ENCODE measurements around the gene ARHGAP24.
"Not testable (repeated sequence)": the region's sequence is repeated elsewhere in the genome, so short reads cannot be mapped to it uniquely, and the experiment has no call there.

Gene ARHGAP24

GRCh38 chr4:85964298-85964697 is 489.3 kb downstream of the ARHGAP24 start:
- no peaks in the 10 kb centered on the region for H3K4me1 ChIP-seq (ENCODE audit: control insufficient read depth in 1 of 2, insufficient read depth in 1 of 2, low read depth in 1 of 2, low read length in 1 of 2)
- H3K27me3 ChIP-seq: no peaks in the 10 kb centered on the region
- no peaks in the 10 kb centered on the region for H3K36me3 ChIP-seq
- no peak overlapping the region for H3K4me3 ChIP-seq (ENCODE audit: low read depth in 1 of 2, low read length in 1 of 2)
- no peak overlapping the region for H3K27ac ChIP-seq
- H3K9me3 ChIP-seq: no peaks in the 10 kb centered on the region
- TF ChIP-seq, protein P1, sequence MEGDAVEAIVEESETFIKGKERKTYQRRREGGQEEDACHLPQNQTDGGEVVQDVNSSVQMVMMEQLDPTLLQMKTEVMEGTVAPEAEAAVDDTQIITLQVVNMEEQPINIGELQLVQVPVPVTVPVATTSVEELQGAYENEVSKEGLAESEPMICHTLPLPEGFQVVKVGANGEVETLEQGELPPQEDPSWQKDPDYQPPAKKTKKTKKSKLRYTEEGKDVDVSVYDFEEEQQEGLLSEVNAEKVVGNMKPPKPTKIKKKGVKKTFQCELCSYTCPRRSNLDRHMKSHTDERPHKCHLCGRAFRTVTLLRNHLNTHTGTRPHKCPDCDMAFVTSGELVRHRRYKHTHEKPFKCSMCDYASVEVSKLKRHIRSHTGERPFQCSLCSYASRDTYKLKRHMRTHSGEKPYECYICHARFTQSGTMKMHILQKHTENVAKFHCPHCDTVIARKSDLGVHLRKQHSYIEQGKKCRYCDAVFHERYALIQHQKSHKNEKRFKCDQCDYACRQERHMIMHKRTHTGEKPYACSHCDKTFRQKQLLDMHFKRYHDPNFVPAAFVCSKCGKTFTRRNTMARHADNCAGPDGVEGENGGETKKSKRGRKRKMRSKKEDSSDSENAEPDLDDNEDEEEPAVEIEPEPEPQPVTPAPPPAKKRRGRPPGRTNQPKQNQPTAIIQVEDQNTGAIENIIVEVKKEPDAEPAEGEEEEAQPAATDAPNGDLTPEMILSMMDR (IDR thresholded peaks at IDR 0.05): no peak

DNA sequence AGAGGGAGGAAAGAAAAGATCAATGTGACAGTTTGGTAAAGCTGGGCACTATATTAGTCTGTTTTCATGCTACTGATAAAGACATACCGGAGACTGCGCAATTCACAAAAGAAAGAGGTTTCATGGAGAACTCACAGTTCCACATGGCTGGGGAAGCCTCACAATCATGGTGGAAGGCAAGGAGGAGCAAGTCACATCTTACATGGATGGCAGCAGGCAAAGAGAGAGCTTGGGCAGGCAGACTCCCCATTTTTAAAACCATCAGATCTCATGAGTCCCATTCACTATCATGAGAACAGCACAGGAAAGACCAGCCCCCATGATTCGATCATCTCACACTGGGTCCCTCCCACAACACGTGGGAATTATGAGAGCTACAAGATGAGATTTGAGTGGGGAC is 490.1 kb downstream of the ARHGAP24 start:
- H3K36me3 ChIP-seq; H3K9me3 ChIP-seq; H3K27me3 ChIP-seq; H3K4me3 ChIP-seq (ENCODE audit: low read depth in 1 of 2, low read length in 1 of 2); H3K4me1 ChIP-seq (ENCODE audit: control insufficient read depth in 1 of 2, insufficient read depth in 1 of 2, low read depth in 1 of 2, low read length in 1 of 2); H3K27ac ChIP-seq: not testable (repeated sequence)

DNA sequence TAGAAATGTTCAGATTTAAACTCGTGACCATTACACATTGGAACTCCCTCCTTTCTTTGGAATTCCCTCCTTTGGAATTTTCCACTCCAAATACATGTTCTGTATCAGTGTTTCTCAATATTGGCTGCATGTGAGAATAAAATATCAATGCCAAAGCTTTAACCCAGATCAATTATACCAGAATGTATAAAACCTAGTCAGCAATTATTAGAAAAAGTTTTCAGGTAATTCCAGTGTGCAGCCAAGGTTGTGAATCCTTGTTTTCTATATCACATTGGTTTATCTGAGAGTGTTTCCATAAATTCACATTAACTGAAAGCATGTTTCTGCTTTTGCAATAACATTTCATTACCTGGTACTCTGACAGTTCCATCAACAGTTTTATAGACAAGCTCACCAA is 490.6 kb downstream of the ARHGAP24 start:
- no peaks in the 10 kb centered on the region for H3K9me3 ChIP-seq
- H3K4me3 ChIP-seq (ENCODE audit: low read depth in 1 of 2, low read length in 1 of 2): no peak overlapping the region
- no peaks in the 10 kb centered on the region for H3K4me1 ChIP-seq (ENCODE audit: control insufficient read depth in 1 of 2, insufficient read depth in 1 of 2, low read depth in 1 of 2, low read length in 1 of 2)
- TF ChIP-seq, protein P1 (IDR thresholded peaks at IDR 0.05): no peak
- no peaks in the 10 kb centered on the region for H3K36me3 ChIP-seq
- H3K27me3 ChIP-seq: no peaks in the 10 kb centered on the region
- H3K27ac ChIP-seq: no peak overlapping the region

- no peak overlapping the region for H3K27ac ChIP-seq
Measured at GRCh38 chr4:85966373-85966772, 491.4 kb downstream of the ARHGAP24 start.

GRCh38 chr4:85967872-85968271 is 492.9 kb downstream of the ARHGAP24 start:
- H3K27ac ChIP-seq: no peak overlapping the region
- H3K4me1 ChIP-seq (ENCODE audit: control insufficient read depth in 1 of 2, insufficient read depth in 1 of 2, low read depth in 1 of 2, low read length in 1 of 2): no peaks in the 10 kb centered on the region
- TF ChIP-seq, protein P1 (IDR thresholded peaks at IDR 0.05): no peak
- H3K27me3 ChIP-seq: no peaks in the 10 kb centered on the region
- no peaks in the 10 kb centered on the region for H3K9me3 ChIP-seq
- H3K4me3 ChIP-seq (ENCODE audit: low read depth in 1 of 2, low read length in 1 of 2): no peak overlapping the region
- peaks cover 5% of the 10 kb centered on the region for H3K36me3 ChIP-seq

More at GRCh38 chr4:85966373-85966772, 491.4 kb downstream of the ARHGAP24 start:
- Histone ChIP-seq H3K4me1 (ENCODE audit: control insufficient read depth in 1 of 2, insufficient read depth in 1 of 2, low read depth in 1 of 2, low read length in 1 of 2) (no peaks in the 10 kb centered on the region), H3K36me3 (no peaks in the 10 kb centered on the region), H3K4me3 (ENCODE audit: low read depth in 1 of 2, low read length in 1 of 2) (no peak overlapping the region), H3K9me3 (no peaks in the 10 kb centered on the region), H3K27me3 (no peaks in the 10 kb centered on the region)
- TF ChIP-seq, protein P1 (IDR thresholded peaks at IDR 0.05): no peak

DNA sequence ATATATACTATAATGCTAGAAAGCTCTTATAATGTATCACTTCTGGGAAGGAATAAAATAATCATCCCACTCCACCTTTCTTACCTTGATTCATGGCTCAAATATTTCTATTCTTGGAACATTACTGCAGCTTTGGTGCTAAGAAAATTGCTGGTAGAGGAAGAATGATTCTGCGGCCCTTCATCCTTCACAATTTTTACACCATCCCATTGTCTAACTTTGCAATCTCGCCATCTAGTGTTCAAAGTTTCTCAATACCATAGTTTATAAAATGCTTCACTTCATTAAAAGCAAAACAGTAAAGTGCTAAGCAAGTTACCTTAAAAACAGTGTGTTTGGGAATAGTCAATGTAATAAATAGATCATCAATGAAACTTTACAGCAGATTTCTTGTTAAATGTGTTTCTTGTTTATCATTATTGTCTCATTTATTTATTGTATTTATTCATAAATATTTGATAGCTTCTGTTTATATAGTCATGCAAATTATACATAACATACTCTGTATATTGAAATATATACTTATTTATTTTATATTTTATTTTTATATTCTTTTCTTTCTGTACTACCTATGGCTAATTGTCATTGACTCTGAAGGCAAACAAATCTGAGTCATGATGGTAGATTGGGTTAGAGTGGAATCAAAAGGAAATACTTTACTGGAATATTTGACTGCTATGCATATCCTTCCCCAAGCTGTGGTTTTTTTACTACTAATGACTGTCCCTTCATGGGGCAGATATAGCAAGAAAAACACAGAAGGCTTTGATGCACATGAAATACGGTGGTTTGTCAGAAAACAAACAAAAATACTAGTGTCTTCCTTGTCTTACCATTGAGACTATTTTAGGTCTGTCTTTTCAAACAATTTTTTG is 494.2 kb downstream of the ARHGAP24 start:
- TF ChIP-seq, protein P1 (IDR thresholded peaks at IDR 0.05): no peak
- no peaks in the 10 kb centered on the region for H3K4me1 ChIP-seq (ENCODE audit: control insufficient read depth in 1 of 2, insufficient read depth in 1 of 2, low read depth in 1 of 2, low read length in 1 of 2)
- H3K36me3 ChIP-seq: peaks cover 7% of the 10 kb centered on the region
- no peak overlapping the region for H3K4me3 ChIP-seq (ENCODE audit: low read depth in 1 of 2, low read length in 1 of 2)
- H3K9me3 ChIP-seq: no peaks in the 10 kb centered on the region
- no peak overlapping the region for H3K27ac ChIP-seq
- no peaks in the 10 kb centered on the region for H3K27me3 ChIP-seq

Measured in neutrophil (primary cell).